SK-N-SH (cell line): ENCODE measurements around the gene WFDC2.

Source experiments
- ELF1 ChIP-seq: IDR thresholded peaks from 2 replicates; pipeline ENCODE4 v1.4.0; 2012
- EZH2phosphoT487 ChIP-seq: fragments of 200-600 bp; sonication (generic); IDR thresholded peaks from 2 replicates; pipeline ENCODE4 v1.6.1; 2017; ENCODE audit warnings: low read depth, mixed run types, mild to moderate bottlenecking, antibody characterized with exemption, moderate library complexity, borderline replicate concordance
- FOXJ3 ChIP-seq: sonication (generic); formaldehyde crosslinking; IDR thresholded peaks from 2 replicates; pipeline ENCODE4 v1.5.1; 2020; ENCODE audit warnings: mild to moderate bottlenecking, missing genetic modification reagents
- MXI1 ChIP-seq: IDR thresholded peaks from 2 replicates; pipeline ENCODE4 v1.6.1; 2012; ENCODE audit warnings: mild to moderate bottlenecking, low read depth, low read length, improper control_type of control experiment
- POLR2AphosphoS5 ChIP-seq: IDR thresholded peaks from 2 replicates; pipeline ENCODE4 v1.6.1; 2012; ENCODE audit warnings: low read depth, low read length
- RFX5 ChIP-seq: IDR thresholded peaks from 2 replicates; pipeline ENCODE4 v1.6.1; 2012; ENCODE audit warnings: mild to moderate bottlenecking, improper control_type of control experiment, low read length
- RXRA ChIP-seq: IDR thresholded peaks from 2 replicates; pipeline ENCODE4 v1.4.0; 2012; ENCODE audit warnings: low read depth, mild to moderate bottlenecking, borderline replicate concordance
- SIN3A ChIP-seq: IDR thresholded peaks from 2 replicates; pipeline ENCODE4 v1.6.1; 2012; ENCODE audit warnings: low read depth, mild to moderate bottlenecking, low read length, moderate library complexity, borderline replicate concordance
- SMC3 ChIP-seq: IDR thresholded peaks from 2 replicates; pipeline ENCODE4 v1.6.1; 2012; ENCODE audit warnings: low read depth, low read length, improper control_type of control experiment
- TEAD4 ChIP-seq: IDR thresholded peaks from 2 replicates; pipeline ENCODE4 v1.4.0; 2012; ENCODE audit warnings: mild to moderate bottlenecking, borderline replicate concordance; ENCODE audit not compliant: insufficient read depth
- TF ChIP-seq, protein P1 (sequence below): fragments of 200-600 bp; sonication (generic); IDR thresholded peaks from 2 replicates; pipeline ENCODE4 v1.6.1; 2017; ENCODE audit warnings: antibody characterized with exemption, mild to moderate bottlenecking, moderate library complexity
- TF ChIP-seq, protein P2 (sequence below): IDR thresholded peaks from 2 replicates; pipeline ENCODE4 v1.4.0; 2012; ENCODE audit warnings: low read depth
- TF ChIP-seq, protein P3 (sequence below): IDR thresholded peaks from 2 replicates; pipeline ENCODE4 v1.6.1; 2012; ENCODE audit warnings: mild to moderate bottlenecking, low read depth, low read length, moderate library complexity

DNA sequence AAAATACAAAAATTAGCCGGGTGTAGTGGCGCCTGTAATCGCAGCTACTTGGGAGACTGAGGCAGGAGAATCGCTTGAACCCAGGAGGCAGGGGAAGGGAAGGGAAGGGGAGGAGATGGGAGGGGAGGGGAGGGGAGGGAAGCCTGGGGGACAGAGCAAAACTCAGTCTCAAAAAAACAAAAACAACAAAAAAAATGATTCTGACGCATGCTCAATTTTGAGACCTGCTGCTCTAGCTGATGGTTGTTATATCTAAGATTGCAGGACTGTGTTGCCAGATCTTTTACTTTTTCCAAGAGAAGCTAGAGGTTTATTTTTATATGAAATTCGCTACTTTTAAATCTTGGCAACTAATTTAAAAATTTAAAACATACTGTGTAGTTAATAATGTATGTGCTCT is 2.4 kb upstream of the WFDC2 start:
- TF ChIP-seq, protein P1, sequence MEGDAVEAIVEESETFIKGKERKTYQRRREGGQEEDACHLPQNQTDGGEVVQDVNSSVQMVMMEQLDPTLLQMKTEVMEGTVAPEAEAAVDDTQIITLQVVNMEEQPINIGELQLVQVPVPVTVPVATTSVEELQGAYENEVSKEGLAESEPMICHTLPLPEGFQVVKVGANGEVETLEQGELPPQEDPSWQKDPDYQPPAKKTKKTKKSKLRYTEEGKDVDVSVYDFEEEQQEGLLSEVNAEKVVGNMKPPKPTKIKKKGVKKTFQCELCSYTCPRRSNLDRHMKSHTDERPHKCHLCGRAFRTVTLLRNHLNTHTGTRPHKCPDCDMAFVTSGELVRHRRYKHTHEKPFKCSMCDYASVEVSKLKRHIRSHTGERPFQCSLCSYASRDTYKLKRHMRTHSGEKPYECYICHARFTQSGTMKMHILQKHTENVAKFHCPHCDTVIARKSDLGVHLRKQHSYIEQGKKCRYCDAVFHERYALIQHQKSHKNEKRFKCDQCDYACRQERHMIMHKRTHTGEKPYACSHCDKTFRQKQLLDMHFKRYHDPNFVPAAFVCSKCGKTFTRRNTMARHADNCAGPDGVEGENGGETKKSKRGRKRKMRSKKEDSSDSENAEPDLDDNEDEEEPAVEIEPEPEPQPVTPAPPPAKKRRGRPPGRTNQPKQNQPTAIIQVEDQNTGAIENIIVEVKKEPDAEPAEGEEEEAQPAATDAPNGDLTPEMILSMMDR, result no peak
- TF ChIP-seq MXI1, result no peak
- no peak for TF ChIP-seq SMC3
- TF ChIP-seq SIN3A, result no peak
- no peak for TF ChIP-seq ELF1
- TF ChIP-seq RXRA, result no peak
- no peak for TF ChIP-seq FOXJ3
- no peak for TF ChIP-seq POLR2AphosphoS5
- TF ChIP-seq TEAD4, result no peak
- TF ChIP-seq, protein P2, sequence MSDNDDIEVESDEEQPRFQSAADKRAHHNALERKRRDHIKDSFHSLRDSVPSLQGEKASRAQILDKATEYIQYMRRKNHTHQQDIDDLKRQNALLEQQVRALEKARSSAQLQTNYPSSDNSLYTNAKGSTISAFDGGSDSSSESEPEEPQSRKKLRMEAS, result no peak
- no peak for TF ChIP-seq EZH2phosphoT487
- no peak for TF ChIP-seq RFX5
- TF ChIP-seq, protein P3, sequence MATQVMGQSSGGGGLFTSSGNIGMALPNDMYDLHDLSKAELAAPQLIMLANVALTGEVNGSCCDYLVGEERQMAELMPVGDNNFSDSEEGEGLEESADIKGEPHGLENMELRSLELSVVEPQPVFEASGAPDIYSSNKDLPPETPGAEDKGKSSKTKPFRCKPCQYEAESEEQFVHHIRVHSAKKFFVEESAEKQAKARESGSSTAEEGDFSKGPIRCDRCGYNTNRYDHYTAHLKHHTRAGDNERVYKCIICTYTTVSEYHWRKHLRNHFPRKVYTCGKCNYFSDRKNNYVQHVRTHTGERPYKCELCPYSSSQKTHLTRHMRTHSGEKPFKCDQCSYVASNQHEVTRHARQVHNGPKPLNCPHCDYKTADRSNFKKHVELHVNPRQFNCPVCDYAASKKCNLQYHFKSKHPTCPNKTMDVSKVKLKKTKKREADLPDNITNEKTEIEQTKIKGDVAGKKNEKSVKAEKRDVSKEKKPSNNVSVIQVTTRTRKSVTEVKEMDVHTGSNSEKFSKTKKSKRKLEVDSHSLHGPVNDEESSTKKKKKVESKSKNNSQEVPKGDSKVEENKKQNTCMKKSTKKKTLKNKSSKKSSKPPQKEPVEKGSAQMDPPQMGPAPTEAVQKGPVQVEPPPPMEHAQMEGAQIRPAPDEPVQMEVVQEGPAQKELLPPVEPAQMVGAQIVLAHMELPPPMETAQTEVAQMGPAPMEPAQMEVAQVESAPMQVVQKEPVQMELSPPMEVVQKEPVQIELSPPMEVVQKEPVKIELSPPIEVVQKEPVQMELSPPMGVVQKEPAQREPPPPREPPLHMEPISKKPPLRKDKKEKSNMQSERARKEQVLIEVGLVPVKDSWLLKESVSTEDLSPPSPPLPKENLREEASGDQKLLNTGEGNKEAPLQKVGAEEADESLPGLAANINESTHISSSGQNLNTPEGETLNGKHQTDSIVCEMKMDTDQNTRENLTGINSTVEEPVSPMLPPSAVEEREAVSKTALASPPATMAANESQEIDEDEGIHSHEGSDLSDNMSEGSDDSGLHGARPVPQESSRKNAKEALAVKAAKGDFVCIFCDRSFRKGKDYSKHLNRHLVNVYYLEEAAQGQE, result no peak
